ENCODE data around the gene EIF2S1.

- TF ChIP-seq, protein P1, sequence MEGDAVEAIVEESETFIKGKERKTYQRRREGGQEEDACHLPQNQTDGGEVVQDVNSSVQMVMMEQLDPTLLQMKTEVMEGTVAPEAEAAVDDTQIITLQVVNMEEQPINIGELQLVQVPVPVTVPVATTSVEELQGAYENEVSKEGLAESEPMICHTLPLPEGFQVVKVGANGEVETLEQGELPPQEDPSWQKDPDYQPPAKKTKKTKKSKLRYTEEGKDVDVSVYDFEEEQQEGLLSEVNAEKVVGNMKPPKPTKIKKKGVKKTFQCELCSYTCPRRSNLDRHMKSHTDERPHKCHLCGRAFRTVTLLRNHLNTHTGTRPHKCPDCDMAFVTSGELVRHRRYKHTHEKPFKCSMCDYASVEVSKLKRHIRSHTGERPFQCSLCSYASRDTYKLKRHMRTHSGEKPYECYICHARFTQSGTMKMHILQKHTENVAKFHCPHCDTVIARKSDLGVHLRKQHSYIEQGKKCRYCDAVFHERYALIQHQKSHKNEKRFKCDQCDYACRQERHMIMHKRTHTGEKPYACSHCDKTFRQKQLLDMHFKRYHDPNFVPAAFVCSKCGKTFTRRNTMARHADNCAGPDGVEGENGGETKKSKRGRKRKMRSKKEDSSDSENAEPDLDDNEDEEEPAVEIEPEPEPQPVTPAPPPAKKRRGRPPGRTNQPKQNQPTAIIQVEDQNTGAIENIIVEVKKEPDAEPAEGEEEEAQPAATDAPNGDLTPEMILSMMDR (IDR thresholded peaks at IDR 0.05; ENCODE audit: insufficient read depth, low read depth, low read length): no peak
- no peak for TF ChIP-seq EZH2 (IDR thresholded peaks at IDR 0.05; ENCODE audit: insufficient read depth, low read length)
Measured at GRCh38 chr14:67421356-67422224, 61.5 kb downstream of the EIF2S1 start.
